Transverse colon (tissue), 4 donors: ENCODE data around the gene TMEM171.

ENCODE experiments used
- CTCF ChIP-seq, 5 experiments: fragments of 200-600 bp in 3 of 5; fragments of 450-650 bp in 2 of 5; sonication (generic) in 3 of 5; IDR thresholded peaks; 1 replicate in 2 of 5; 2 replicates in 3 of 5; pipeline ENCODE4 v1.5.1; 2016 to 2017; ENCODE audit warnings: antibody characterized with exemption in 5 of 5, inconsistent platforms in 3 of 5, mild to moderate bottlenecking in 2 of 5, moderate library complexity in 1 of 5
- POLR2AphosphoS5 ChIP-seq, 3 donors: sonication (generic); formaldehyde crosslinking; IDR thresholded peaks; one replicate each; pipeline ENCODE4 v1.6.1; 2016; ENCODE audit warnings: antibody characterized with exemption in 3 of 3

DNA sequence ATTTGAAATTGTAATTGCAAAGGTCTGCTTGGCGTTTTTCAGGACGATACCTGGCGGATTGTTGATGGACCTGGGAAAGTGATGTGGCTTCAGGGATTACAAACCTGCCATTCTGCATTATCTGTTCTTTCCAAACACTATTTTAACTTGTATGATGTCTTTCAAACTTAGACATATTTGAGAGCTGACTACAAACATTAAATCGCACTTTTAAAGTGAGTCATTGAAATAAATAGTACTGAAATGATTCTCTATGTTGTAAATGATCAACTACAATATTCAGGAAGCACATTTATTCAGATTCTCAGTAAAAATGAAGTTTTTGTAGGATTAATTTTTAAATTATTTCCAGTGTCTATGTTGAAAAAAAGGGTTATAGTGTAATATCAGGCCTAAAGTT, 32.3 kb upstream of the TMEM171 start:
- no peak for TF ChIP-seq CTCF (IDR thresholded peaks at IDR 0.05)
- no peak for TF ChIP-seq POLR2AphosphoS5 (IDR thresholded peaks at IDR 0.05)
